EL (cell line): ENCODE results near the gene KNDC1.
"Not testable (repeated sequence)": the region's sequence is repeated elsewhere in the genome, so short reads cannot be mapped to it uniquely, and the experiment has no call there.

Experiments used
- DNase-seq: peaks from one replicate; pipeline ENCODE4 v3.0.0-alpha.2; 2016

The KNDC1 gene

DNA sequence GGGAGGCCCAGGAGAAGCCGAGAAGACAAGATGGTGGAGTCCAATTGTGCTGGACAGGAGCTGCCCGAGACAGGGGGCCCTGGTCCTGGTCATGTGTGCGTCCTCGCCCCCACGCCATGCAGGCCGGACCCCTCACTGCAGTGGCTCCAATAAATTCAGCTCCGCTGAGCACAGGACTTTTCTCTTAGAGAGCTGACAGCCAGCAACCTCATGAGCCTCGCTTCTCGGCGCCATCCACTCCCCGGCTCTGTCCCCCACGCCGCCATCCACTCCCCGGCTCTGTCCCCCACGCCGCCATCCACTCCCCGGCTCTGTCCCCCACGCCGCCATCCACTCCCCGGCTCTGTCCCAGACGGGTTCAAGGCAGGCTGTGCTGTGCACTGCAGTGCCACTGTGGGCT, 67.2 kb downstream of the KNDC1 start:
- no peak for DNase-seq

DNA sequence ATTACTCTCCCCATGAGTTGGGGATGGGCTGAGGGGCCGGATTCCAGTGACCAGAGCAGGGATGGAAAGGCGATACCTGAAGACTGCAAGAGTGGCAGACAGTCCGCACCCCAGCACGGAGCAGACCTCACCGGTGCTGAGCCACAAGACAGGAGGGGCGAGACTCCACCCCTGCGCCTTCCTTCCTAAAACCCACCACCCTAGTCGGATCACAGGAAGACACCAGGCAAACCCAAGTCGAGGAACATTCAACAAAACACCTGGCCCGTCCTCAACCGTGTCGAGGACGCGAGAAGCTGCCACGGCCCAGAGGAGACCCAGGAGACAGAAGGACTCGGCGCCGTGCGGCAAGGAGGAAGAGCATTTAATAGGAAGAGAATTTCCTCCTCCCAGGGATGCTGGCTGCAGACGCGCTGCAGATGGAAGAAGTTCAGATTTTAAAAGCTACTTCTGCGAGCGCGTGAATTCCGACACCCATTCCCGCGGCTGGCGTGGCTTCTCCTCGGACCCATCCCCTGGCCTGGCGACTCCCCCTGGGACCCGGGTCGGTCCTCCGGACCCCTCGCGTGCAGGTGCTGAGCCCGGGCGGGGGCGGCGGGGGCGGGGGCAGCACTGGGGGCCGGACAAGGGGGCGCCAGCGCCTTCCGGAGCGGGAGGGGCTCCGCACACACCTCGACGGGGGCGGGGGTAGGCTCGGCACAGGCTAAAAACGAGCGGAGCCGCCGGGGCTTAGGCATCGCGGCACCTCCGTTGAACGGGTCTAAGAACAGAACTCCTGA, 69.4 kb downstream of the KNDC1 start:
- DNase-seq = no peak

DNA sequence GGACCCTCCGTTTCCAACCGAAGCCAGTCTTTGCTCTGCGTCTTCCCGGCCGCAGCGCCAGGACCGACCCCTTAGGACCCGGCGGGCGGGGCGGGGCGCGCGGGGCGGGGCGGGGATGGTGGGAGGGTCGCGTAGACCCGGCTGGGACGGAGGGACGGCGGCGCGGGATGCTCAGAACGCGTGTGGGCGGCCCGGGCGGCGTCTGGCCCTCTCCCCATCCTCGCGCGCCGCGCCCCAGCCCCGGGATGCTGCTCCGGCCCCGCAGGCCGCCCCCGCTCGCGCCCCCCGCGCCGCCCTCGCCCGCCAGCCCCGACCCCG, 70.0 kb downstream of the KNDC1 start, which contains the start of gene UTF1:
UTF1 (plus strand) TSS at position 174 of the 318 bp plus-strand sequence; CDS start at position 246, 72 bp downstream.
- no peak for DNase-seq

DNA sequence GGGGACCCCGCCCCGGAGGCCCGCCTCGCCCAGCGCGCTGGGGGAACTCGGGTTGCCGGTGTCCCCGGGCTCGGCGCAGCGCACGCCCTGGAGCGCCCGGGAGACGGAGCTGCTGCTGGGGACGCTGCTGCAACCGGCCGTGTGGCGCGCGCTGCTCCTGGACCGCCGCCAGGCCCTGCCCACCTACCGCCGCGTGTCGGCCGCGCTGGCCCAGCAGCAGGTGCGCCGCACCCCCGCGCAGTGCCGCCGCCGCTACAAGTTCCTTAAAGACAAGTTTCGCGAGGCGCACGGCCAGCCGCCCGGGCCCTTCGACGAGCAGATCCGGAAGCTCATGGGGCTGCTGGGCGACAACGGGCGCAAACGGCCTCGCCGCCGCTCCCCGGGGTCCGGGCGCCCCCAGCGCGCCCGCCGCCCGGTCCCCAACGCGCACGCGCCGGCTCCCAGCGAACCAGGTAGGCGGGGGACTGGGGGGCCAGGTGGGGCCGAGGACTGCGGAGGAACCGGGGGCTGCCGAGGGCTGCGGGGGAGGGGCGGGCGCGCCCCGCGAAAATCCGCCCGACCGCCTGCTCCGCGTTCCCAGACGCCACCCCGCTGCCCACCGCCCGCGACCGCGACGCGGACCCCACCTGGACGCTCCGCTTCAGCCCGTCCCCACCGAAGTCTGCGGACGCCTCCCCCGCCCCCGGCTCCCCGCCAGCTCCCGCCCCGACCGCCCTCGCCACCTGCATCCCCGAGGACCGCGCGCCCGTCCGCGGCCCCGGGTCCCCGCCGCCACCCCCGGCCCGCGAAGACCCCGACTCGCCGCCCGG, 70.6 kb downstream of the KNDC1 start:
- no peak for DNase-seq

DNA sequence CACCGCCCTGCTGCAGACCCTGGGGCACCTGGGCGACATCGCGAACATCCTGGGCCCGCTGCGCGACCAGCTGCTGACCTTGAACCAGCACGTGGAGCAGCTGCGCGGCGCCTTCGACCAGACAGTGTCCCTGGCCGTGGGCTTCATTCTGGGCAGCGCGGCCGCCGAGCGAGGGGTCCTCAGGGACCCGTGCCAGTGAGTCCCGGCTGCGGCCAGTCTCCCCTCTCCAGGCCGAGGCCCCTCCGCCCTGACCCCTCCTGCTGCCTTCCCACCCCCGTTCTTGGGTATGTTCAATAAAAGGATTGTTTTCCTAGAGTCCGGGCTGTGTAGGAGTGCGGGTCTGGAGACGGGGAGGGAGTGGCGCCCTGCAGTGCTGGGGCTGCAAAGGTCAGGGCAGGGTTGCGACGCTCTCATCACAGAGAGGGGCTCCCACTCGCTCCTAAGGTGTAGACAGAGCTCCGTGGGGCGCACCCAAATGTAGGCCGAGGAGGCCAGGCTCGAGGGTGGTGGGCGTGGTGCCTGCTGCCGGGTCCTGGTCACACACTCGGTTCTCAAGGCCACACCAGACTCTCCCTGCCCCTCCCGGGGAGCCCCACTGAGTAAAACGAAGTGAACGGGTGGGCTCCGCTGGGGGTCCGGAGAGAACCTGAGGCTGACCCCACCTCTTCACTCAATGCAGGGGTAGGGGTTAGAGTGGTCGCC, 71.4 kb downstream of the KNDC1 start:
- DNase-seq = no peak

DNA sequence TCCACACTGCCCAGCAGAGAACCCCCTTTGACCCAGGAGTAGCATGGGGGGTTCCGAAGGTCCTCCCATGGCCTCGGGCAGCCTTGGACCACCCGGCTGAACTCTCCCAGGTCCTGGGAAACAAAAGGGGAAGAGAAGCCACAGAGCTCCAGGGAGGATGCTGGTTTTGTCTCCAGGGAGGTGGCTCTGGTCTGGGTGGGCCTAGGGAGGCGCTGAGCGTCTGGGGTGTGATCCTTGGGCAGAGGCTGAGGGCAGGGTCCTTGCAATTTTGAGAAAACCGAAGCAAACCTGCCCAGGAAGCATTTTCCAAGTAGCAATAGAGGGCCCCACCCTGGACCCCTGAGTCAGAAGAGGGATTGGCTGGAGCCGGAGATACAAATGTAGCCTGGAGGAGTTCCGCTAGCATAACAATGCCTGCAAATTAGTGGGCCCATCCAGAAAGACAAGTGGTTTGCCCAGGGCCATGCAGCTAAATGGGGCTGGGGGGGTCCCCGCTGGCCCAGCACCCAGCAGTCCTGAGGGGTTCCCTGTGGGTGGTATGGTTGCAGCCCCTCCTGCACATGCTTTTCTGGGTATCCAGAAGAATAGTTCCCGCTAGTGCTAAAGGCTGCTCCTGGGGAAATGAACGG, 72.0 kb downstream of the KNDC1 start:
- DNase-seq = no peak

DNA sequence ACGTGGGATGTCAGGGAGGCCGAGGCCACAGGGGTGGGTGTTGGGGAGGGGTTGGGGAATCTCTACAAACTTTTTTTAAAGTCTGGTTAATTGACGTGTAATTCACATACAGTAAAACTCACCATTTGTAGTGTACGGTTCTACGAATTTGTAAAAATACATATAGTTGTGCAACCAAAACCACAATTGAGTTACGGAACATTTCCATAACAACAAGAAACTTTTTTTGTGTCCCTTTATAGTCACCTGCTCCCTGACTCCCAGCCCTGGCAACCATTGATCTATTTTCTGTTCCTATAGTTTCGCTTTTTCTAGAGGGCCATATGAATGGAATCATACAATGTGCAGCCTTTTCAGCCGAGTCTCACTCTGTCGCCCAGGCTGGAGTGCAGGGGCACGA, 74.8 kb downstream of the KNDC1 start:
- DNase-seq = not testable (repeated sequence)

DNA sequence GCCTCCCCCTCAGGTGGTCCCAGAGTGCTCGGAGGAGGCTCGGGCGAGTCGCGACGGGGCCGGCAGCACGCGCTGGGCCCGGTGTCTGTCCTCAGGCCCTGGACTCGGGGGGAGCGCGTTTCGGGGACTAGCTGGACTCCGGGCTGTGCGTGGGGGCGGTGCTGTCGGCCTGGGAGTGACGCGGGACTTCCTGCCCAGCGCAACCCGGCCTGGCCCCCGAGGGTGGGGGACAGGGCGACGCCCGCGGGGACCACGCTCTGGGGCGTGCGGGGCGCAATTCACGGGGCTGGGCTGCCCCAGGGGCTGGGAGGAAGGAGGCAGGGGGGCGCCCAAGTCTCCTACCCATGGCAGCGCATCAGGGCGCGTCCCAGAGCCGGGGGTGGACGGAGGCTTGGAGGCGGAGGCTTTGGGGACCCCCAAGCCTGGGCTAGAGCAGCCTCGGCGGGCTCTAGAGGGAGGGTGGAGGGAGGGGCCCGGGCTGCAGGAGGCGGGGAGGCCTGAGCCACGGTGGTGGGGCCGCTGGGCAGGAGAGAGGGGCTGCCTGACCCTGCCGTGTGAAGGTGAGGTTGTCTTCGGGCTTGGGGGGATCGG, 75.3 kb downstream of the KNDC1 start:
- no peak for DNase-seq

DNA sequence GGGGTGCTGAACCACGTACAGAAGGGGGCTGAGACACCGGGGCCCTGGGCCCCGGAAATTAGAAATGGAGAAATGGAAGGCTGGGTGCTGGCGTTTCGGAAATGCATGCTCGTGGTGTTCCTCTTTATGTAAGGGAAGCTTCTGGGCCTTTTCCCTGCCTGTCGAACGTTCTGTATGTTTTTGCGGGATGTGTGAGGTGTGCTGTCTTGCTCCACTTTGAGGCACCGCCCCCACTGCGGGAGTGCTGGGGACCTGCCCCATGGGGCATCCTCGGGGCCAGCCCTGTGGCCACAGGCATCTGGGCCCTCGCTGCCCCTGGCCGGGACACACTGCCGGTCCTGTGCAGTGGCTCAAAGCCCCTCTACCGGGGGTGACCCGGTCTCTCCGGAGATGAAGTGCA, 75.9 kb downstream of the KNDC1 start:
- no peak for DNase-seq

DNA sequence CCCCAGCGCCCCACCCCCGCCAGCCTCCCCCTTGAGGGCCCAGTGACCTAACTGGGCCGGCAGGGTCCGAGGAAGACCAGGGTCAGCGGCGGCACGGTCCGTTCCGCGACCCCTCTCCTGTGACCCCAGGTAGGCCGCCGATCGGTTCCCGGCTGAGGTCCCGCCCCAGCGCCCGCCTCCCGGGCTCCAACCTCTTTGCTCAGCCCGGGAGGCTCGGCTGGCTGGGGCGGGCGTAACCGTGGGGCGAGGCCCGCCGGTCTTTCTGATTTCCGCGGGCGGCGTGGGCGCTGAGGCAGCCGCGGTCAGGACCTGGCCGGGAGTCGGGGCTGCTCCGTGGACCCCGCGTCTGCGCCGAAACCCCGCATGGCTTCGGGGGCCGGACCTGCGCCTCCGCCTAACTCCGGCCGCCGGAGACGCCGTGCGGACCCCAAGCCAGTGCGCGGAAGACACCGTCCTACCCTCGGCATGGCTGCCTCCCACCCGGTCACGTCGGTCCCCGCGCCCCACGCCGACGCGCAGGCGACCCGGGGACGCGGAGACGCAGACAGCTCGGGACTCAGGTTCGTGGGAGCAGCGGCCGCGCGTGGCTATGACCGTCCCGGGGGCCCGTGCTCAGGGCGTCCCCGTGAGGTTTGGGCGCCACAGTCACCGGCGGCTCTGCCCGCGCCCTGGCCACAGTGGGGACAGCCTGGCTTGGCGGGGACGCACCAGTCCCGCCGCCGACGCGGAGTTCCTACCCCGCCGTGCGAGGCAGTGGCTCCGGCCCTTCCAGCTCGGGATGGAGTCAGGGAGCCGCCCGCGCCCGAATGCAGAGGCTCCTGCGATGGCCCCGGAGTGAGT, 76.6 kb downstream of the KNDC1 start:
- DNase-seq = no peak

DNA sequence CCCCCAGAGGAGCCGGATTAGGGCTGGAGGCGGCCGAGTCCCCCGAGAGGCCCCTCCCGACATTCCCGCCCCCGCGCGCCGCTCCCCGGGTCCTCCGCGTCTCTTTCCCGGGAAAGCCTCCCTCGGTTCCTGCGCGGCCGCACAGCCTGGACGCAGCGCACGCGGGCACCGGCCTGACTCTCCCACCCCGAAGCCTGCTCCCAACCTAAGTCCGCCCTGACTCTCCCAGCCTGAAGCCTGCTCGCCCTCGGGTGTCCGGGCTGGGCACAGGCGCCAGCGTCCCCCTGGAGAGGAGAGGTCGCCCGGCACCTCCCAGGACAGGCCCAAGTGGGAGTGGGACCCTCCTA, 77.2 kb downstream of the KNDC1 start:
- no peak for DNase-seq

DNA sequence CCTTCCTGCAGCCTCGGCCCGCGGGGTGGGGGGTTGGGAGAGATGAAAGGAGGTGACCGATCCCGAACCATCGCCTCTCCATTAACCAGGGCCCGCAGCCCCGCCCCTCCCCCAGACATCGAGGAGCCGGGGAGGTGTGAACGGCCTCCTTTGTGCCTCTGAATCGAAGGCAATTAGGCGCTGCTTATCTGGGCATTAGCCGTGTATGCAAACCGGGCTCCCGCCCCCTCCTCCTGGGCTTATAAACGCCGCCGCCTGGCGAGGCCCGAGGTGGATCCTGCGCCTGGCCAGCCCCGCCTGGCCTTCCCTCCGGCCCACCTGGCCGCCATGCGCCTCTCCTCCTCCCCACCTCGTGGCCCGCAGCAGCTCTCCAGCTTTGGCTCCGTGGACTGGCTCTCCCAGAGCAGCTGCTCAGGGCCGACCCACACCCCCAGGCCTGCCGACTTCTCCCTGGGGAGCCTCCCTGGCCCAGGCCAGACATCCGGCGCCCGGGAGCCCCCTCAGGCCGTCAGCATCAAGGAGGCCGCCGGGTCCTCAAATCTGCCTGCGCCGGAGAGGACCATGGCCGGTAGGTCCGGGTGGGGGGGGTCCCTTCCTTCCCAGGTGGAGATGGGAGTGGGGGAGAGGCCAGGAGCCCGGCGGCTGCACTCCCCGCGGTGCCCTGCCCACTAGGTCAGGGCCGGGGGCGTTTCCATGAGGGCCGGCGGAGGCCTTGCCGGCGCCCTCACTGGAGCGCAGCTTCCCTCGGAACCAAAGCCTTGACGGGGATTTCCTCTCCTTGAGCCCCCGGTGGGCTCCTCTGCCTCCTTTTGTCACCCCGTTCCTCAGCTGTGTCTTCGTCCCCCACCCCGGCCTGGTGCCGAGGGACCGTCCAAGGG, 77.8 kb downstream of the KNDC1 start, which contains the start of gene VENTX:
VENTX (plus strand) TSS at position 268 of the 878 bp plus-strand sequence; CDS start at position 328, 60 bp downstream.
- no peak for DNase-seq

DNA sequence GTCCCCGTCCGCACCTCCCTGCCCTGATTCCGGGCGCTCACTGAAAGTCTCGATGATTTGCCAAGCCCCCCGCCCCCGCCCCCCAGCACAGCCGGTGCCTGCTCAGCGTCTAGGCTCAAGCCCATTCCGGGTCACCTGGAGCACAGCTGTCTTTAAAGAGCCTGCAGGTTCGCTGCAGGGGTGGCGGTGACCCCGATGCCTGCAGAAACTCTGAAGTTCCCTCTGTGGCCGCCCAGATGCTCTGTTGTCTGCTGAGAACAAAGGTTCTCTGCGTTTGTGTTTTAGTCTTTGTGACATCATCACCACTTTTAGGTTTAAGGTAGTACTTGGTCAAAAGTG, 78.4 kb downstream of the KNDC1 start:
- no peak for DNase-seq

DNA sequence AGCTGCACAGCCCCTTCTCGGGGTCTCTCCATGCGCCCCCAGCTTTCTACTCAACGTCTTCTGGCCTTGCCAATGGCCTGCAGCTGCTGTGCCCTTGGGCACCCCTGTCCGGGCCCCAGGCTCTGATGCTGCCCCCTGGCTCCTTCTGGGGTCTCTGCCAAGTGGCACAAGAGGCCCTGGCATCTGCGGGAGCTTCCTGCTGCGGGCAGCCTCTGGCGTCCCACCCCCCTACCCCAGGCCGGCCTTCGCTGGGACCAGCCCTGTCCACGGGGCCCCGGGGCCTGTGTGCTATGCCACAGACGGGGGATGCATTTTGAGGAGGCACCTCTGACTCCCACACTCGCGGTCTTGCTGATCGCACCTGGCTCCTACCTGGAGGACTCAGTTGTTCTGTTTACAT, 80.0 kb downstream of the KNDC1 start:
- no peak for DNase-seq

DNA sequence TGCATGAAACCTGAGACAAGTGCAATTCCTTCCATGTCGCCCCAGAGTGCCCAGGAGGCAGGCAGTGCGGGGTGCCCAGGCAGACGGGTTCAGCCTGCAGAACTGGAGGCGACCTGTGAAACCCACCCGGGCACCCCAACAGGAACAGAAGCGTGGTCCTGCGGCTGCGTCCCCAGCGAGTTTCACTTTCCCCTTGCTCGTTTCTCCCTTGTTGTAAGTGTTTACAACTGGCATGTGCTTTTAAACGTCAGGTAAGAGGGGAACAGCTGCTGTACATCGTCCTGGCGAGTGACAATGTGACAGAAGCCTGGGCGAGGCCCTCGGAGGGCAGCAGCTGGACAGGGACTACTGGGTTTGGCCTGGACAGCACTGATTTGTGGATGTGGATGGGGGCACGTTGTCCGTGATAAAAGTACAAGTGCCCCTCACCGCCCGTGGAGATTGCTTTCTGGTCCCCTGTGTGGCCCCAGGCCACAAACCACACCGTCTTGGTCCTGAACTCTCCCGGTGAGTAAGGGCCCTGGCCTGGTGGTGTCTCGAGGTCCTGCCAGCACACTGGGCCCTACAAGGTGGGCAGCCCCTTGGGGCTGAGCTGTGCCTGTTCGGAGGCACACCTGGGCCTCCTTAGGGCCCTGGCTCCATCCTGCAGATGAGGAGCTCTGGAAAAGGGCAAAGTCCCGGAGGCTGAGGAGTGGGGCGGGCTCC, 81.6 kb downstream of the KNDC1 start:
- no peak for DNase-seq

DNA sequence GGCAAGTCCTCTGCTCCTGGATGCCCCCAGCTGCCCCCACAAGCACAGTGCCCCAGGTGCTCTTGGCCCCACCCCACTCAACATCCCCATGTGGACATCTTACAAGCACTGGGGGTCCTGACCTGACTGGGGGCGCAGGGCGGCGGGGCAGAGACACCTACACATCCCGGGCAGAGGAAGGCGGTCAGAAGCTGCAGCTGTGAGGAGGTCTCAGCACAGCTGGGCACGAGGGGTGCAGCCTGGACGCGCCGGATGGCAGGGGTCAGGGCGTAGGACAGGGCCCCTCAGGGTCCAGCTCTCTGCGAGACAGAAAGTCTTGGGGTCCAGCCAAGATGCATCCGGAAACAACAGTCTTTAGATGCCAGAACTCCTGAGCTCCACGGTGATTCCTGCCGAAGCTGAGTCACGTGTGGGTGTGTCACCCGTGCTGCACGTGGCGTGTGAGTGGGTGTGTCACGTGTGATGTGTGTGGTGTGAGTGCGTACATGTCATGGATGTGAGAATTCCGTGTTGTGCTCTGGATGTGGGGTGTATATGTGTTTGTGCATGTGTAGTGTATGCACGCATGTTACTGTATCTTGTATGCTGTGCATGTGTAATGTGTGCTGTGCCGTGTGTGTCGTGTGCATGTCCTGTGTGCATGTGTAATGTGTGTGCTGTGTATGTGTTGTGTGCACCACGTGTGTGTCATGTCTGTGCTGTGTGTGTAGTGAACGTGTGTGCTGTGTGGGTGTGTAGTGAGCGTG, 82.8 kb downstream of the KNDC1 start:
- DNase-seq = peak; percentile 20

DNA sequence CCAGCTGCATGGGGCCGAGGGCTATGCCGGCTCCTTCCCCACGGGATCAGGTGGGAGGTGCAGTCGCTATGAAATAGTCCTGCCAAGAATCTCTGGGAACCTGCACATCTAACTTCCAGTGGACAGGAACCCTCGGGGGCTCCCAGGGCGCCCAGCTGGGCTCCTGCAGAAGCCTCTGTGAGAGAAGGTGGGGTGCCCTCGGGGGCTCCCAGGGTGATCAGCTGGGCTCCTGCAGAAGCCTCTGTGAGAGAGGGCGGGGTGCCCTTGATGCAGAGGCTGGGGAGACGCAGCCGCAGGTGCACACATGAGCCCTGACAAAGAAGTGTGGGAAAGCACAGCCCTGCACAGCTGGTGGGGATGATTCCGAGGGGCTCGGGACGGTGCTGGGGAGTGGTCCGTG, 83.6 kb downstream of the KNDC1 start:
- no peak for DNase-seq

DNA sequence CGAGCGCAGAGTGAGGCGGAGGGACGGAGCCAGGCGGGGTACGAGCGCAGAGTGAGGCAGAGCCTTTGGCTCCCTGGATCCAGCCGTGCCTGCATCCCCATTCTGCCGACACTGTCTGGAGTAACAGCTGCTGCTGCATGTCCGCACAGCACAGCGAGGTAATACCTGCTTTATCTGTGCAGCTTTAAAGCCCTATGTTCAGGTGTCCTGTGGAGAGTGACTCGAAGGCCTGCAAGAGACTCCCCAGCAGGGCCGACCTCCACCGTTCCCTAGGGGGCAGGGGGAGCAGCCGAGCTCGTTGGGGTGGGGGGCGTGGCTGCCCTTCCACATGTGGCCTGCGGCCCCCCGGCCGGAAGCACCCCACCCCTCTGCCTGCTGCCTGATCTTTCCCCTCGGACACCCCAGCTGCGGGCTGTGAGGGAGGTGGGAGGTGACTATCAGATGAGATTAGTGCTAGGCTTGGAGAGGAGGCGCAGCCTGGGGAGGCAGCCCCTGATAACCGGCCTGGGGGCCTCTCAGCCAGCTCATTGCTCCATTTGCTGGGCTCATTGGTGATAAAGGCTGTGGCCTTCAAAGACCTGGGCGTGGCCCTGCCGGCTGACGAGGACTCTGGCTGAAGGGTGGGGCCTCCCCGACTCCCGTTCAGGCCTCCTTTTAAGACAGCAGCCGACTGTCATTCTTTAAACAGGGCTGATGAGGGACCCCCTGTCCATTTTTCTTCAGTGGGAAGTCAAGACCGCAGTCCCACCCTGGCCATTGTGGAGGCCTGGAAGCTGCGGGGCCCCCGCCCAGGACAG, 85.6 kb downstream of the KNDC1 start:
- DNase-seq = no peak

DNA sequence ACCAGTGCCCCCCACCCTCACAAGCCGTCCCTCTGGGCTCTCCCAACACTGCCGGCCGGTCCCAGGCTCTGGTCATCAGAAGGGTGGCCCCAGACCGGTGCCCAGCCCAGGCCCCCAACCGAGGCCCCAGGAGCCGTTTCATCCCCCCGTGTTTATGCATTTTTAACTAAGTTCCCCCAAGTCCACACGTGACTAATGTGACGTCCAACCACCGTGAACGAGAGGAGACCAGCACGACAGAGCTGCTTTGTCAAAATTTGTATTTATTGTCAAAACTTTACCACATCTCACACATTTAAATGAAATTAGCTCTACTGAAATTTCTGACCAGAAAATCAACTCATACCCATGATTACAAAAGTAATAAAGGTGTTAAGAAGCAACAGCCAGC, 86.2 kb downstream of the KNDC1 start:
- DNase-seq = no peak
